Mesodermal cell (in vitro differentiated cells): Measurements from ENCODE around the gene CTBP1.

Source experiments
- H3K27ac ChIP-seq: 2 replicates; pipeline ENCODE4 v1.7.0; 2013; ENCODE audit warnings: mild to moderate bottlenecking, low read depth, low read length, moderate library complexity; ENCODE audit not compliant: severe bottlenecking
- H3K36me3 ChIP-seq: 2 replicates; pipeline ENCODE4 v1.7.1; 2013; ENCODE audit warnings: mild to moderate bottlenecking, low read length, moderate library complexity; ENCODE audit not compliant: control insufficient read depth, insufficient read depth
- H3K4me1 ChIP-seq: one replicate; pipeline ENCODE4 v1.7.1; 2013; ENCODE audit warnings: mild to moderate bottlenecking, low read length; ENCODE audit not compliant: insufficient read depth, control insufficient read depth, poor library complexity, severe bottlenecking
- H3K4me3 ChIP-seq: 2 replicates; pipeline ENCODE4 v1.7.0; 2013; ENCODE audit warnings: low read length, control low read depth, mild to moderate bottlenecking; ENCODE audit not compliant: insufficient read depth, poor library complexity, severe bottlenecking; ENCODE audit errors: extremely low read depth
- H3K9me3 ChIP-seq: 2 replicates; pipeline ENCODE4 v1.7.1; 2013; ENCODE audit warnings: mild to moderate bottlenecking, low read length, moderate library complexity; ENCODE audit not compliant: control insufficient read depth
- WGBS, 2 experiments: methylation state at CpG; one replicate each; pipeline ENCODE4 v1.1.5; 2013; ENCODE audit warnings: missing lambda C conversion rate in 2 of 2; ENCODE audit not compliant: insufficient coverage in 2 of 2; 5-methylcytosine and 5-hydroxymethylcytosine counted together

The CTBP1 gene

GRCh38 chr4:1187182-1187581 is 61.7 kb downstream of the CTBP1 start:
- H3K36me3 ChIP-seq: no peaks in the 10 kb centered on the region
- no CpG with 5 or more reads among the region's 1 CpG for WGBS, 2 experiments
- no peaks in the 10 kb centered on the region for H3K9me3 ChIP-seq
- H3K4me1 ChIP-seq: no peaks in the 10 kb centered on the region
- no peak overlapping the region for H3K4me3 ChIP-seq
- H3K27ac ChIP-seq: no peak overlapping the region

GRCh38 chr4:1183985-1184773 is 64.8 kb downstream of the CTBP1 start:
- WGBS, 2 experiments: 85 to 87% methylated on average over 3 to 4 of the region's 6 CpGs
- Histone ChIP-seq H3K4me3 (no peak overlapping the region), H3K9me3 (peaks cover 25% of the 10 kb centered on the region)

GRCh38 chr4:1182313-1182712 is 66.6 kb downstream of the CTBP1 start:
- Histone ChIP-seq H3K4me3 (no peak overlapping the region), H3K9me3 (peaks cover 25% of the 10 kb centered on the region), H3K4me1 (no peaks in the 10 kb centered on the region), H3K27ac (no peak overlapping the region), H3K36me3 (no peaks in the 10 kb centered on the region)

More at GRCh38 chr4:1183985-1184773, 64.8 kb downstream of the CTBP1 start:
- Histone ChIP-seq H3K27ac (no peak overlapping the region), H3K4me1 (no peaks in the 10 kb centered on the region), H3K36me3 (no peaks in the 10 kb centered on the region)

GRCh38 chr4:1180663-1181062 is 68.3 kb downstream of the CTBP1 start:
- H3K9me3 ChIP-seq: peaks cover 25% of the 10 kb centered on the region

GRCh38 chr4:1179976-1180375 is 69.0 kb downstream of the CTBP1 start:
- Histone ChIP-seq H3K27ac (no peak overlapping the region), H3K36me3 (no peaks in the 10 kb centered on the region), H3K4me3 (no peak overlapping the region), H3K9me3 (peaks cover 25% of the 10 kb centered on the region), H3K4me1 (no peaks in the 10 kb centered on the region)
- WGBS, 2 experiments: 100% methylated on average over 1 of the region's 1 CpG

More at GRCh38 chr4:1180663-1181062, 68.3 kb downstream of the CTBP1 start:
- Histone ChIP-seq H3K36me3 (no peaks in the 10 kb centered on the region), H3K4me3 (no peak overlapping the region), H3K4me1 (no peaks in the 10 kb centered on the region), H3K27ac (no peak overlapping the region)

- Histone ChIP-seq H3K36me3 (no peaks in the 10 kb centered on the region), H3K27ac (no peak overlapping the region), H3K4me1 (no peaks in the 10 kb centered on the region), H3K4me3 (no peak overlapping the region), H3K9me3 (peaks cover 25% of the 10 kb centered on the region)
- WGBS, 2 experiments: 78 to 89% methylated on average over 5 to 6 of the region's 7 CpGs
These were observed 69.9 kb downstream of the CTBP1 start for GRCh38 chr4:1179089-1179441.

GRCh38 chr4:1178300-1179088 is 70.4 kb downstream of the CTBP1 start:
- H3K9me3 ChIP-seq: peaks cover 25% of the 10 kb centered on the region
- 81 to 89% methylated on average over 9 to 11 of the region's 11 CpGs for WGBS, 2 experiments
- H3K27ac ChIP-seq: no peak overlapping the region
- H3K4me1 ChIP-seq: no peaks in the 10 kb centered on the region
- H3K4me3 ChIP-seq: no peak overlapping the region
- H3K36me3 ChIP-seq: no peaks in the 10 kb centered on the region

GRCh38 chr4:1177274-1178141 is 71.4 kb downstream of the CTBP1 start:
- H3K4me3 ChIP-seq: no peak overlapping the region
- no peaks in the 10 kb centered on the region for H3K36me3 ChIP-seq
- no peak overlapping the region for H3K27ac ChIP-seq
- WGBS, 2 experiments: 80 to 92% methylated on average over 15 to 21 of the region's 28 CpGs
- no peaks in the 10 kb centered on the region for H3K4me1 ChIP-seq
- H3K9me3 ChIP-seq: peaks cover 25% of the 10 kb centered on the region

GRCh38 chr4:1176398-1177273 is 72.3 kb downstream of the CTBP1 start:
- H3K4me1 ChIP-seq: peaks cover 3% of the 10 kb centered on the region
- H3K27ac ChIP-seq: no peak overlapping the region
- H3K4me3 ChIP-seq: no peak overlapping the region
- peaks cover 21% of the 10 kb centered on the region for H3K9me3 ChIP-seq
- WGBS, 2 experiments: 60% methylated on average over 1 of the region's 1 CpG; no CpG with 5 or more reads in 1 of the 2 experiments
- H3K36me3 ChIP-seq: no peaks in the 10 kb centered on the region
